ENCODE results near the gene PDE3A. TPM values are rescaled to one million over a fixed set of nuclear protein-coding genes. Genes with fewer than 3 reads are reported as not detected.

Gene PDE3A
- total RNA-seq, 3 donors from 2014 or later: 7.0 to 11.5 (median 9.4) TPM

GRCh38 chr12:20491290-20491689 lies 123.0 kb downstream of the PDE3A start:
- Histone ChIP-seq H3K27me3 (no peaks in the 10 kb centered on the region), H3K9me3 (no peaks in the 10 kb centered on the region), H3K4me3 (no peak overlapping the region), H3K4me1 (no peaks in the 10 kb centered on the region), H3K36me3 (no peaks in the 10 kb centered on the region), H3K27ac (no peak overlapping the region)
- TF ChIP-seq POLR2AphosphoS5 (IDR thresholded peaks at IDR 0.05) (no peak), POLR2A (IDR thresholded peaks at IDR 0.05) (no peak), CTCF (IDR thresholded peaks at IDR 0.05) (no peak)
- no peak for DNase-seq (ENCODE audit: low spot score in 2 of 2)
- intact Hi-C loops (cut with DNase I; ENCODE audit: low total_unique reads): no loop called here

- Histone ChIP-seq H3K9me3 (no peaks in the 10 kb centered on the region), H3K27ac (no peak overlapping the region), H3K4me3 (no peak overlapping the region), H3K36me3 (no peaks in the 10 kb centered on the region), H3K4me1 (no peaks in the 10 kb centered on the region), H3K27me3 (no peaks in the 10 kb centered on the region)
- TF ChIP-seq CTCF (IDR thresholded peaks at IDR 0.05) (no peak), POLR2A (IDR thresholded peaks at IDR 0.05) (no peak), POLR2AphosphoS5 (IDR thresholded peaks at IDR 0.05) (no peak)
- no peak for DNase-seq (ENCODE audit: low spot score in 2 of 2)
- intact Hi-C loops (cut with DNase I; ENCODE audit: low total_unique reads): no loop called here
Observed at GRCh38 chr12:20492251-20492760, 124.0 kb downstream of the PDE3A start.

- no peak for DNase-seq (ENCODE audit: low spot score in 2 of 2)
- no peak for TF ChIP-seq CTCF (IDR thresholded peaks at IDR 0.05)
- TF ChIP-seq POLR2AphosphoS5 (IDR thresholded peaks at IDR 0.05): no peak
- no peak for TF ChIP-seq POLR2A (IDR thresholded peaks at IDR 0.05)
- no peaks in the 10 kb centered on the region for H3K36me3 ChIP-seq
- intact Hi-C loops (cut with DNase I; ENCODE audit: low total_unique reads): no loop called here
- no peak overlapping the region for H3K4me3 ChIP-seq
- no peak overlapping the region for H3K27ac ChIP-seq
- no peaks in the 10 kb centered on the region for H3K27me3 ChIP-seq
- H3K9me3 ChIP-seq: no peaks in the 10 kb centered on the region
- H3K4me1 ChIP-seq: no peaks in the 10 kb centered on the region
Observed at GRCh38 chr12:20493934-20494333, 125.6 kb downstream of the PDE3A start.

- H3K36me3 ChIP-seq: no peaks in the 10 kb centered on the region
- H3K4me1 ChIP-seq: no peaks in the 10 kb centered on the region
- TF ChIP-seq POLR2A (IDR thresholded peaks at IDR 0.05) (no peak), CTCF (IDR thresholded peaks at IDR 0.05) (no peak), POLR2AphosphoS5 (IDR thresholded peaks at IDR 0.05) (no peak)
- no peak for DNase-seq (ENCODE audit: low spot score in 2 of 2)
- H3K9me3 ChIP-seq: no peaks in the 10 kb centered on the region
- H3K4me3 ChIP-seq: no peak overlapping the region
- no peaks in the 10 kb centered on the region for H3K27me3 ChIP-seq
- intact Hi-C loops (cut with DNase I; ENCODE audit: low total_unique reads): no loop called here
- H3K27ac ChIP-seq: no peak overlapping the region
Observed at GRCh38 chr12:20494851-20495250, 126.5 kb downstream of the PDE3A start.

GRCh38 chr12:20495997-20496396 lies 127.7 kb downstream of the PDE3A start:
- Histone ChIP-seq H3K9me3 (no peaks in the 10 kb centered on the region), H3K4me1 (no peaks in the 10 kb centered on the region), H3K27me3 (no peaks in the 10 kb centered on the region), H3K36me3 (no peaks in the 10 kb centered on the region), H3K4me3 (no peak overlapping the region), H3K27ac (no peak overlapping the region)
- TF ChIP-seq POLR2AphosphoS5 (IDR thresholded peaks at IDR 0.05): no peak
- no peak for TF ChIP-seq CTCF (IDR thresholded peaks at IDR 0.05)
- TF ChIP-seq POLR2A (IDR thresholded peaks at IDR 0.05): no peak
- no peak for DNase-seq (ENCODE audit: low spot score in 2 of 2)
- intact Hi-C loops (cut with DNase I; ENCODE audit: low total_unique reads): no loop called here

Data from breast epithelium (tissue), 4 donors.